Duodenal mucosa (tissue), 2 donors: ENCODE results near the gene ABCB1.

Source experiments
- H3K27ac ChIP-seq: one replicate; pipeline ENCODE4 v1.7.0; 2013; ENCODE audit warnings: low read depth, low read length
- H3K27me3 ChIP-seq, 2 donors: one replicate each; pipeline ENCODE4 v1.7.0; 2013; ENCODE audit warnings: low read length in 2 of 2, control low read depth in 1 of 2; ENCODE audit not compliant: insufficient read depth in 2 of 2, control insufficient read depth in 1 of 2
- H3K36me3 ChIP-seq, 2 donors: one replicate each; pipeline ENCODE4 v1.7.0; 2013; ENCODE audit warnings: low read length in 2 of 2, control low read depth in 1 of 2; ENCODE audit not compliant: insufficient read depth in 2 of 2, control insufficient read depth in 1 of 2
- H3K4me1 ChIP-seq, 2 donors: one replicate each; pipeline ENCODE4 v1.7.0; 2013; ENCODE audit warnings: low read length in 2 of 2, control low read depth in 1 of 2; ENCODE audit not compliant: insufficient read depth in 2 of 2, control insufficient read depth in 1 of 2
- H3K4me3 ChIP-seq, 2 donors: one replicate each; pipeline ENCODE4 v1.7.0; 2013; ENCODE audit warnings: low read length in 2 of 2, low read depth in 1 of 2
- H3K9ac ChIP-seq, 2 donors: one replicate each; pipeline ENCODE4 v1.7.0; 2013; ENCODE audit warnings: low read length in 2 of 2, low read depth in 1 of 2
- H3K9me3 ChIP-seq, 2 donors: one replicate each; pipeline ENCODE4 v1.7.0; 2013; ENCODE audit warnings: low read length in 2 of 2, control low read depth in 1 of 2; ENCODE audit not compliant: control insufficient read depth in 1 of 2

Gene ABCB1

GRCh38 chr7:87561702-87562101 lies 39.0 kb downstream of the ABCB1 start:
- Histone ChIP-seq H3K27ac (no peak overlapping the region), H3K36me3 (no peaks in the 10 kb centered on the region), H3K9me3 (no peaks in the 10 kb centered on the region), H3K4me3 (no peak overlapping the region), H3K9ac (no peak overlapping the region), H3K4me1 (peaks cover 0 to 4% of the 10 kb centered on the region in 2 donors), H3K27me3 (no peaks in the 10 kb centered on the region)

GRCh38 chr7:87561102-87561501 lies 39.6 kb downstream of the ABCB1 start:
- Histone ChIP-seq H3K4me3 (no peak overlapping the region), H3K27me3 (no peaks in the 10 kb centered on the region), H3K4me1 (peaks cover 0 to 4% of the 10 kb centered on the region in 2 donors), H3K9me3 (no peaks in the 10 kb centered on the region), H3K36me3 (no peaks in the 10 kb centered on the region), H3K27ac (no peak overlapping the region), H3K9ac (no peak overlapping the region)

- Histone ChIP-seq H3K9me3 (no peaks in the 10 kb centered on the region), H3K27me3 (no peaks in the 10 kb centered on the region), H3K9ac (no peak overlapping the region), H3K4me3 (no peak overlapping the region), H3K27ac (no peak overlapping the region), H3K4me1 (no peaks in the 10 kb centered on the region), H3K36me3 (no peaks in the 10 kb centered on the region)
Measured at GRCh38 chr7:87552351-87552900, 48.3 kb downstream of the ABCB1 start.

GRCh38 chr7:87548123-87548919 lies 52.4 kb downstream of the ABCB1 start:
- no peaks in the 10 kb centered on the region for H3K36me3 ChIP-seq
- H3K9ac ChIP-seq, result no peak overlapping the region
- no peaks in the 10 kb centered on the region for H3K27me3 ChIP-seq
- H3K4me3 ChIP-seq, result no peak overlapping the region
- no peaks in the 10 kb centered on the region for H3K9me3 ChIP-seq
- H3K4me1 ChIP-seq, result no peaks in the 10 kb centered on the region
- no peak overlapping the region for H3K27ac ChIP-seq

GRCh38 chr7:87545760-87546159 lies 54.9 kb downstream of the ABCB1 start:
- Histone ChIP-seq H3K27me3 (no peaks in the 10 kb centered on the region), H3K9ac (no peak overlapping the region), H3K36me3 (no peaks in the 10 kb centered on the region), H3K4me1 (no peaks in the 10 kb centered on the region), H3K9me3 (no peaks in the 10 kb centered on the region), H3K27ac (no peak overlapping the region), H3K4me3 (no peak overlapping the region)

GRCh38 chr7:87543623-87544022 lies 57.1 kb downstream of the ABCB1 start:
- H3K9ac ChIP-seq, result no peak overlapping the region

GRCh38 chr7:87541648-87542047 lies 59.0 kb downstream of the ABCB1 start:
- Histone ChIP-seq H3K9me3 (no peaks in the 10 kb centered on the region), H3K4me1 (no peaks in the 10 kb centered on the region), H3K4me3 (no peak overlapping the region), H3K36me3 (no peaks in the 10 kb centered on the region), H3K27me3 (no peaks in the 10 kb centered on the region), H3K9ac (no peak overlapping the region), H3K27ac (no peak overlapping the region)

More at GRCh38 chr7:87543623-87544022, 57.1 kb downstream of the ABCB1 start:
- no peaks in the 10 kb centered on the region for H3K4me1 ChIP-seq
- no peaks in the 10 kb centered on the region for H3K36me3 ChIP-seq
- H3K27me3 ChIP-seq, result no peaks in the 10 kb centered on the region
- no peak overlapping the region for H3K27ac ChIP-seq
- H3K4me3 ChIP-seq, result no peak overlapping the region
- H3K9me3 ChIP-seq, result no peaks in the 10 kb centered on the region

- Histone ChIP-seq H3K9ac (no peak overlapping the region), H3K27me3 (no peaks in the 10 kb centered on the region), H3K4me1 (no peaks in the 10 kb centered on the region), H3K36me3 (peaks cover 0 to 3% of the 10 kb centered on the region in 2 donors), H3K9me3 (no peaks in the 10 kb centered on the region), H3K4me3 (no peak overlapping the region), H3K27ac (no peak overlapping the region)
Measured at GRCh38 chr7:87538052-87538451, 62.6 kb downstream of the ABCB1 start.

GRCh38 chr7:87534072-87534471 lies 66.6 kb downstream of the ABCB1 start:
- no peak overlapping the region for H3K9ac ChIP-seq
- H3K4me3 ChIP-seq, result no peak overlapping the region
- H3K4me1 ChIP-seq, result no peaks in the 10 kb centered on the region
- no peaks in the 10 kb centered on the region for H3K27me3 ChIP-seq
- no peak overlapping the region for H3K27ac ChIP-seq
- H3K9me3 ChIP-seq, result no peaks in the 10 kb centered on the region
- peaks cover 0 to 3% of the 10 kb centered on the region in 2 donors for H3K36me3 ChIP-seq

- Histone ChIP-seq H3K9ac (no peak overlapping the region), H3K4me1 (no peaks in the 10 kb centered on the region), H3K27me3 (no peaks in the 10 kb centered on the region), H3K4me3 (no peak overlapping the region), H3K9me3 (no peaks in the 10 kb centered on the region), H3K27ac (no peak overlapping the region), H3K36me3 (peaks cover 0 to 3% of the 10 kb centered on the region in 2 donors)
Measured at GRCh38 chr7:87530126-87530525, 70.6 kb downstream of the ABCB1 start.
